Right cardiac atrium (tissue), 5 donors: ENCODE results near the gene CD248. TPM values are rescaled to one million over a fixed set of nuclear protein-coding genes. Genes with fewer than 3 reads are reported as not detected.
A peak's percentile ranks its signal among the peaks of the same experiment; 100 is the strongest.

Experiments used
- ATAC-seq, 2 donors: fragments of 200-7000 bp; cut with Tn5 transposase; one replicate each; pipeline versions ENCODE4 v1.8.0 to v1.9.1; 2020; ENCODE audit warnings: moderate library complexity in 2 of 2, mild to moderate bottlenecking in 1 of 2
- DNase-seq, 3 donors: peaks; one replicate each; pipeline ENCODE4 v3.0.0-alpha.2; 2020
- H3K27ac ChIP-seq: one replicate; pipeline ENCODE4 v1.5.1; 2013; ENCODE audit warnings: mild to moderate bottlenecking, low read length, control low read depth, moderate library complexity
- H3K27me3 ChIP-seq: one replicate; pipeline ENCODE4 v1.6.1; 2013; ENCODE audit not compliant: control insufficient read depth, insufficient read depth
- H3K4me1 ChIP-seq: one replicate; pipeline ENCODE4 v1.6.1; 2013; ENCODE audit warnings: low read length; ENCODE audit not compliant: control insufficient read depth, insufficient read depth
- H3K4me3 ChIP-seq: one replicate; pipeline ENCODE4 v1.5.1; 2013; ENCODE audit warnings: low read length, control low read depth
- H3K9me3 ChIP-seq: one replicate; pipeline ENCODE4 v1.6.1; 2013; ENCODE audit warnings: low read length; ENCODE audit not compliant: control insufficient read depth
- WGBS: extraction: QIAGEN DNeasy Blood & Tissue Kit; methylation state at CpG from one replicate; pipeline ENCODE4 v1.1.7; 2013; 5-methylcytosine and 5-hydroxymethylcytosine counted together
- intact Hi-C, 4 donors: fragments of 100-400 bp; cut with DNase I; formaldehyde crosslinking; loops; one replicate each; pipeline versions ENCODE4 v1.11.0 to v1.14.0; 2022 to 2023
- polyA plus RNA-seq: library from polyadenylated mRNA; stranded (reverse); fragments of 200-250 nt; gene quantifications from one replicate; pipeline ENCODE4 v1.2.3, GENCODE V29; 2013
- total RNA-seq, 4 donors: library from RNA; stranded (reverse); fragmentation: NEBNext Ultra II Directional; extraction: Animal tissue kit (Norgen Biotek cat#: 25700); gene quantifications; one replicate each; pipeline ENCODE4 v1.2.1, GENCODE V29; 2021
- donor health status: healthy with polysubstance abuse.
- donor health status: DM: no; HTN: yes; CAD: no.
- donor health status: DM: no; HTN: no; CAD: no.
- donor health status: DM: no; HTN: yes; CAD: no; lungs with severe emphysema.
- donor health status: DM: yes; HTN: yes; CAD: no.

CD248 gene
- total and polyA plus RNA-seq, 5 donors = 10.5 to 22.9 (median 21.1) TPM

DNA sequence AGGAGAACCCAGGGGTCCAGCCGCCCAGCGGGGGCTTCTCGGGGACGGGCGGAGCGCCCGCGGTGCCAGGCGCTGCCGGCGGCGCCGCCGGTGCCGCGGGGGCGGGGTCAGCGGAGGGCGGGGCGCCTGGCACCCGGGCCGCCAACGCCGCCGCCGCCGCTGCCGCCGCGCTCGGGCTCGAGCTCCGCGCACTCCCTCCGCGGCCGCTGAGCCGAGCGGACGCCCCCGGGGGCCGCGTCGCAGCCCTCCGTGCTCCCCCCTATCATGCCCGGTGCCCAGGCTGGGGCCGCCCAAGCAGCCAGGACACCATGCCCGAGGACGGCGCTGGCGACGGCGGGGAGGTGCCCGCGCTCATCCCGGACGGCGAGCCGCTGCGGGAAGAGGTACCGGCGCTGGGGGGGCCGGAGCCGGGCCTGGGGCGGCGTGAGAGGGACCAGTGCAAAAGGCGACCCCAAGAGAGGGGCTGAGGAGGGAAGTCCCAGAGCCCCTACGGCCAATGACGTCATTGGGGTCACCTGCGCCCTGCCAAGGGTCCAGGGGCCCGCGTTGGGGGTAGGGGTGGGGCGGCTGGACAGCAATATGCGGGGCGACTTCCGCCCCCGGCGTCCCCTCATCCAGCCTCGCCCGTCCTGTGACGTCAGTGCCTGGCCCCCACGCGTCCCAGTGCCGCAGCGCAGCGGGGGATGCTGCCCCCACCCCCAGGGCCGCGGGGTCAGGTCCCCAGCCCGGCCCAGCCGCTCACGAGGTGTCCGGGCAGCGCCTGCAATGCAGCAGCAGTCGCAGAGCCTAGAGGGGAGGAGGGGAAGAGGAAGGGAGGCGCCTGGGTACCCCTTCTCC is 24.9 kb downstream of the CD248 start, which contains the start of gene TMEM151A:
TMEM151A (plus strand) TSS at position 189 of the 837 bp plus-strand sequence; CDS start at position 309, 120 bp downstream.
- 2% methylated on average over 95 of the region's 95 CpGs for WGBS
- H3K4me3 ChIP-seq = peak within 1 kb of the TSS; percentile 41
- H3K27ac ChIP-seq = no peak within 1 kb of the TSS
- intact Hi-C loops = no loop called here
- H3K4me1 ChIP-seq = peaks cover 10% of the 10 kb centered on the region
- no peaks in the 10 kb centered on the region for H3K9me3 ChIP-seq
- H3K27me3 ChIP-seq = no peaks in the 10 kb centered on the region
- ATAC-seq = no peak
- peak in 1 of 3 donors; percentile 70 for DNase-seq

DNA sequence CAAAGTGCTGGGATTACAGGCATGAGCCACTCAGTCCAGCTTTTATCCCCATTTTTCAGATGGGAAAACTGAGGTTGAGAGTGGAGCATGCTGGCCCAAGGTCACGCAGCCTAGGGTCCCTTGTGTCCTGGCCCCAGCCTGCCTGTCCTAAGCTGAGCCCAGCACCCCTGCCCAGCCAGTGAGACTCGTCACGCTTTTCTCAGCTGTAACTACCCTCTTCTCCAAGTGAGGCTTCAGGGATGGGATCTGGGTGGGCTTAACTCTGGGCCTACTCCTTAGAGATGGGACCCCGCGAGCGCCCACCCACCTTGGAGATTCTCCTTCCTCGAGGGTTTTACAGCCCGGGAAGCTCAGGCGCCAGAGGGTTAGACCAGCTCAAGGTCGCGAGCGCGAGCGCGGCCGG is 25.5 kb downstream of the CD248 start:
- no peaks in the 10 kb centered on the region for H3K27me3 ChIP-seq
- peaks cover 10% of the 10 kb centered on the region for H3K4me1 ChIP-seq
- intact Hi-C loops = no loop called here
- no peaks in the 10 kb centered on the region for H3K9me3 ChIP-seq
- H3K27ac ChIP-seq = no peak overlapping the region
- DNase-seq (no peak), ATAC-seq (no peak)
- H3K4me3 ChIP-seq = peak overlapping the region; percentile 41
- WGBS = 17% methylated on average over 16 of the region's 16 CpGs

- H3K27me3 ChIP-seq = no peaks in the 10 kb centered on the region
- DNase-seq (no peak), ATAC-seq (no peak)
- no peak overlapping the region for H3K27ac ChIP-seq
- WGBS = 75% methylated on average over 2 of the region's 2 CpGs
- H3K9me3 ChIP-seq = no peaks in the 10 kb centered on the region
- H3K4me1 ChIP-seq = peaks cover 10% of the 10 kb centered on the region
- intact Hi-C loops = no loop called here
- H3K4me3 ChIP-seq = no peak overlapping the region
Observed at GRCh38 chr11:66290330-66290621, 26.6 kb downstream of the CD248 start.

GRCh38 chr11:66289548-66290329 is 27.1 kb downstream of the CD248 start:
- Histone ChIP-seq H3K27ac (peak overlapping the region; percentile 76), H3K27me3 (no peaks in the 10 kb centered on the region), H3K4me1 (peaks cover 10% of the 10 kb centered on the region), H3K9me3 (no peaks in the 10 kb centered on the region), H3K4me3 (peak overlapping the region; percentile 63)
- intact Hi-C loops = no loop called here
- DNase-seq (peak; percentile 76 to 89 (median 88)), ATAC-seq (peak; percentile 47 to 63)
- WGBS = 10% methylated on average over 36 of the region's 36 CpGs

DNA sequence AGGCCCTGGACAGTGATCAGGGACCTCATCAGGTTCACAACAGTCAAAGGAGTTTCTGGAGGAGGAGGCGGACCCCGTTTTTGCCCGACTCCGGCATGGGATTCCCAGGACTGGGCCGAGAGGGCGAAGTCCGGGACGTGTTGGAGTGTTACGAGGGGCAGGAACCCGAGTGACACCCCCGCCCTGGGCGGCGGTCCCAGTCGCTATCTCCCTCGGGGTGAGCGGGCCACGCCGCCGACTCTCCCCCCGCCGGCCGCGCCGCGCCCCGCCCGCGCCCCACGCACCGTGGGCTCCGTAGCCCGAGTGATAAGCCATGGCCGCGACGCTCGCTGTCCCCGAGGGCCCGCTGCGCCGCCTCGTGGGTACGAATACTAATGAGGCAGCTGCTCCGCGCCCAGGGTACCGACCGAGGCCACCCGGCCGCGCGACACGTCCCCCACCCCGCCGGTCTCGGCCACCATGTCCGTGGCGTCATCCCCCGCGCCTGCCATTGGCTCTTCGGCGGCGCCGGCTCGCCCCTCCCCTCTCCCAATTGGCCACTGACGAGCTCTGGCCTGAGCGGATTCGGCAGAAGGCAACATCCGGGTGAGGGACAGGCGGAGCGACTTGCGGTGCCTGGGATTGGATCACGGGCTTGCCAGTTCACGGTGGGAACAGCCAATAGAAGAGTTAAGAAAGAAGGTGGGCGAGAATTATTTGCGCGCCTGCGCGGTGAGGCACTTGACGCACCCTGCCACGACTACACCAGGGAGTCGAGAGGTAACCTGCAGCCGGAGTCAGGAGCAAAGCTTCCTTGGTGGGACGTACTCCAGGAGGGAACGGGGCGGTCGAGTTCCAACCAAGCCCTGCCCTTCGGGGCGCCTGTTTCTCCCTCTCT is 27.9 kb downstream of the CD248 start, which contains the start of gene YIF1A:
YIF1A (minus strand) TSS at position 473 of the 877 bp plus-strand sequence; CDS start at position 315, 158 bp downstream.
- WGBS = under 1% methylated on average over 87 of the region's 87 CpGs
- intact Hi-C loops = no loop called here

GRCh38 chr11:66287889-66288670 is 28.8 kb downstream of the CD248 start:
- intact Hi-C loops = no loop called here
- Histone ChIP-seq H3K9me3 (no peaks in the 10 kb centered on the region), H3K27me3 (no peaks in the 10 kb centered on the region), H3K27ac (peak overlapping the region; percentile 74), H3K4me3 (peak overlapping the region; percentile 52), H3K4me1 (peaks cover 10% of the 10 kb centered on the region)
- ATAC-seq (no peak), DNase-seq (peak in 1 of 3 donors; percentile 23)
- 36% methylated on average over 20 of the region's 20 CpGs for WGBS

More for the DNA sequence above, 27.9 kb downstream of the CD248 start, which contains the start of gene YIF1A:
- peak within 1 kb of the TSS; percentile 76 for H3K27ac ChIP-seq
- H3K4me1 ChIP-seq = peaks cover 10% of the 10 kb centered on the region
- peak within 1 kb of the TSS; percentile 63 for H3K4me3 ChIP-seq
- no peaks in the 10 kb centered on the region for H3K9me3 ChIP-seq
- DNase-seq = peak; percentile 99 to 100 (median 99)
- no peaks in the 10 kb centered on the region for H3K27me3 ChIP-seq
- peak; percentile 96 for ATAC-seq

- DNase-seq (no peak), ATAC-seq (no peak)
- intact Hi-C loops = no loop called here
- peaks cover 10% of the 10 kb centered on the region for H3K4me1 ChIP-seq
- WGBS = 74% methylated on average over 10 of the region's 10 CpGs
- no peaks in the 10 kb centered on the region for H3K9me3 ChIP-seq
- no peak overlapping the region for H3K4me3 ChIP-seq
- H3K27ac ChIP-seq = no peak overlapping the region
- H3K27me3 ChIP-seq = no peaks in the 10 kb centered on the region
Observed at GRCh38 chr11:66287211-66287888, 29.5 kb downstream of the CD248 start.

DNA sequence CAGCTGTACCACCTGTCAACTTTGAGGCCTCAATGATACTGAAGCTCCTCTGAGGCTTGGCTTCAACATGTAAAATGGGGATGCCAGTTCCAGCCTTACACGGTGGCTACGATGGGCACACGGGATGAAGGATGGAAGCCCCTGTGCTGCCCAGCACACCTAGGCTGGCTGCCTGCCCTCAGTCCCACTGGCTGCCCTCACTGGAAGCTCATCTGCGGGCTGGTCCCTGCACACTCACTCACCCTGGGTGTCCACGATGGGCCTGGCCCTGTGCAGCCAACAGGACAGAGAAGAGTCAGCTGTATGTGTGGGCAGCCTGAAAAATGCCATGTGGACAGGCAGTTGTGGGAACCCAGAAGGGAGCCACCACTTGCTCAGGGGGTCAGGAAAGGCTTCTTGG is 30.1 kb downstream of the CD248 start:
- Histone ChIP-seq H3K27me3 (no peaks in the 10 kb centered on the region), H3K27ac (no peak overlapping the region), H3K4me1 (peaks cover 10% of the 10 kb centered on the region), H3K9me3 (no peaks in the 10 kb centered on the region), H3K4me3 (no peak overlapping the region)
- 80% methylated on average over 5 of the region's 5 CpGs for WGBS
- ATAC-seq = no peak
- no peak for DNase-seq
- intact Hi-C loops = no loop called here

- Histone ChIP-seq H3K4me1 (peaks cover 10% of the 10 kb centered on the region), H3K27ac (peak overlapping the region; percentile 13)
- WGBS = 81% methylated on average over 13 of the region's 13 CpGs
Observed at GRCh38 chr11:66285250-66285947, 31.4 kb downstream of the CD248 start.

More at GRCh38 chr11:66285250-66285947, 31.4 kb downstream of the CD248 start:
- Histone ChIP-seq H3K9me3 (no peaks in the 10 kb centered on the region), H3K4me3 (no peak overlapping the region), H3K27me3 (no peaks in the 10 kb centered on the region)
- intact Hi-C loops = no loop called here
- ATAC-seq (no peak), DNase-seq (peak in 1 of 3 donors; percentile 46)
